Stimulated activated naive CD4-positive, alpha-beta T cell treated with Interleukin-2 at 50 U/mL for 16 hours (primary cell): ENCODE results near the gene EXO1.
"Not testable (repeated sequence)": the region's sequence is repeated elsewhere in the genome, so short reads cannot be mapped to it uniquely, and the experiment has no call there.

Source experiments
- DNase-seq: peaks from one replicate; lab custom pipeline; 2025; lab: John Stamatoyannopoulos, UW

The EXO1 gene

GRCh38 chr1:241837416-241837815, 10.6 kb upstream of the EXO1 start:
- DNase-seq = no peak

GRCh38 chr1:241837901-241838300, 10.1 kb upstream of the EXO1 start:
- no peak for DNase-seq

- DNase-seq = no peak
Measured at GRCh38 chr1:241838897-241839296, 9.1 kb upstream of the EXO1 start.

GRCh38 chr1:241839369-241839979, 8.5 kb upstream of the EXO1 start:
- DNase-seq = no peak

GRCh38 chr1:241840164-241840563, 7.8 kb upstream of the EXO1 start:
- DNase-seq = no peak

- no peak for DNase-seq
Measured at GRCh38 chr1:241841691-241842090, 6.3 kb upstream of the EXO1 start.

- no peak for DNase-seq
Measured at GRCh38 chr1:241842565-241842964, 5.4 kb upstream of the EXO1 start.

- DNase-seq = no peak
Measured at GRCh38 chr1:241844593-241844992, 3.4 kb upstream of the EXO1 start.

- DNase-seq = no peak
Measured at GRCh38 chr1:241846375-241846774, 1.6 kb upstream of the EXO1 start.

GRCh38 chr1:241846862-241847539, 1.0 kb upstream of the EXO1 start:
- no peak for DNase-seq

GRCh38 chr1:241847540-241847795, 536 bp upstream of the EXO1 start:
- no peak for DNase-seq

GRCh38 chr1:241848686-241849344, 811 bp downstream of the EXO1 start:
- DNase-seq = no peak

- DNase-seq = no peak
Measured at GRCh38 chr1:241849345-241849695, 1.3 kb downstream of the EXO1 start.

- not testable (repeated sequence) for DNase-seq
Measured at GRCh38 chr1:241855545-241856140, 7.6 kb downstream of the EXO1 start.

GRCh38 chr1:241857131-241857530, 9.1 kb downstream of the EXO1 start:
- DNase-seq = no peak

- DNase-seq = no peak
Measured at GRCh38 chr1:241860922-241861321, 12.9 kb downstream of the EXO1 start.

GRCh38 chr1:241869022-241869421, 21.0 kb downstream of the EXO1 start:
- DNase-seq = no peak

- no peak for DNase-seq
Measured at GRCh38 chr1:241870336-241870735, 22.3 kb downstream of the EXO1 start.

- no peak for DNase-seq
Measured at GRCh38 chr1:241870746-241871430, 22.9 kb downstream of the EXO1 start.

- no peak for DNase-seq
Measured at GRCh38 chr1:241881440-241881839, 33.4 kb downstream of the EXO1 start.

- no peak for DNase-seq
Measured at GRCh38 chr1:241883159-241883558, 35.2 kb downstream of the EXO1 start.

- no peak for DNase-seq
Measured at GRCh38 chr1:241888232-241888631, 40.2 kb downstream of the EXO1 start.

- DNase-seq = no peak
Measured at GRCh38 chr1:241891296-241891695, 43.3 kb downstream of the EXO1 start.
